ENCODE data around the gene NPTN.

NPTN gene

GRCh38 chr15:73518180-73518862 is 114.9 kb downstream of the NPTN start:
- no peak for DNase-seq (ENCODE audit: low read depth)

GRCh38 chr15:73517566-73517965 is 115.6 kb downstream of the NPTN start:
- DNase-seq (ENCODE audit: low read depth) = no peak

DNA sequence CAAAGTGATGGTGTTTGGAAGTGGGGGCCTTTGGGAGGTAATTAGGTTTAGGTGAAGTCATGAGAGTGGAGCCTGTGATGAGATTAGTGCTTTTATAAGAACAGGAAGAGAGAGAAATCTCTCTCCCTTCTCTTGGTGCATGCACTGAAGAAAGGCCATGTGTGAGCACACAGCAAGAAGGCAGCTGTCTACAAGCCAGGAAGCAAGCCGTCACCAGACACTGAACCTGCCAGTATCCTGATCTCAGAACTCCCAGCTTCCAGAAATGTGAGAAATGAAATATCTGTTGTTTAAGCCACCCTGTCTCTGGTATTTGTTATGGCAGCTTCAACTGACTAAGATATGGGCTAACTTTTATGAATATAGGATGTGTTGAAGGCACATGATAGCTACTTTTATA is 117.7 kb downstream of the NPTN start:
- DNase-seq (ENCODE audit: low read depth) = no peak
